ENCODE results near the gene CAPN12. TPM values are rescaled to one million over a fixed set of nuclear protein-coding genes. Genes with fewer than 3 reads are reported as not detected.
A peak's percentile ranks its signal among the peaks of the same experiment; 100 is the strongest.

Gene CAPN12
- total and polyA plus RNA-seq, 12 donors: 0.39 to 23.1 (median 3.7) TPM; not detected in 1

- WGBS, 4 donors: 82 to 88% (median 85%) methylated on average over 10 of the region's 10 CpGs
- intact Hi-C loops (cut with DNase I): loop anchor here in 1 of 2 donors (10.0 kb wide), 1 partner anchor 54 kb away; no protein-coding TSS in a partner anchor
- DNase-seq: no peak
- Histone ChIP-seq H3K27ac (peak overlapping the region in 4 of 5 donors; percentile 26 to 93 (median 86)), H3K9me3 (replicated peaks in 1 of 3) (no peaks in the 10 kb centered on the region), H3K4me1 (replicated peaks in 1 of 2) (peaks cover 57 to 92% of the 10 kb centered on the region in 2 donors), H3K36me3 (replicated peaks in 1 of 2) (peaks cover 0 to 91% of the 10 kb centered on the region in 2 donors), H3K27me3 (no peaks in the 10 kb centered on the region), H3K4me3 (no peak overlapping the region)
- TF ChIP-seq CTCF (IDR thresholded peaks at IDR 0.05) (no peak), POLR2A (IDR thresholded peaks at IDR 0.05) (no peak)
These were observed 35.2 kb downstream of the CAPN12 start for GRCh38 chr19:38709119-38709518.

GRCh38 chr19:38708413-38709024 lies 35.8 kb downstream of the CAPN12 start:
- TF ChIP-seq CTCF (IDR thresholded peaks at IDR 0.05) (no peak), POLR2A (IDR thresholded peaks at IDR 0.05) (no peak)
- DNase-seq: peak in 1 of 7 donors; percentile 36
- intact Hi-C loops (cut with DNase I): loop anchor here in 1 of 2 donors (10.0 kb wide), 1 partner anchor 54 kb away; no protein-coding TSS in a partner anchor
- no peaks in the 10 kb centered on the region for H3K27me3 ChIP-seq
- H3K36me3 ChIP-seq (replicated peaks in 1 of 2): peaks cover 0 to 92% of the 10 kb centered on the region in 2 donors
- peak overlapping the region; percentile 26 to 93 (median 82) for H3K27ac ChIP-seq
- no peak overlapping the region for H3K4me3 ChIP-seq
- peaks cover 52 to 86% of the 10 kb centered on the region in 2 donors for H3K4me1 ChIP-seq (replicated peaks in 1 of 2)
- no peaks in the 10 kb centered on the region for H3K9me3 ChIP-seq (replicated peaks in 1 of 3)
- 60 to 76% (median 74%) methylated on average over 6 to 10 of the region's 10 CpGs for WGBS, 4 donors

- intact Hi-C loops (cut with DNase I): loop anchor here in 1 of 2 donors (10.0 kb wide), 1 partner anchor 53 kb away; no protein-coding TSS in a partner anchor
- H3K4me1 ChIP-seq (replicated peaks in 1 of 2): peaks cover 44 to 78% of the 10 kb centered on the region in 2 donors
- DNase-seq: peak; percentile 67 to 90 (median 84)
- no peaks in the 10 kb centered on the region for H3K9me3 ChIP-seq (replicated peaks in 1 of 3)
- peaks cover 0 to 100% of the 10 kb centered on the region in 2 donors for H3K36me3 ChIP-seq (replicated peaks in 1 of 2)
- WGBS, 4 donors: 13 to 37% (median 31%) methylated on average over 3 to 10 of the region's 10 CpGs
- TF ChIP-seq CTCF (IDR thresholded peaks at IDR 0.05) (no peak), POLR2A (IDR thresholded peaks at IDR 0.05) (peak in 1 of 2 donors; percentile 20)
- H3K27ac ChIP-seq: peak overlapping the region; percentile 26 to 93 (median 82)
- H3K27me3 ChIP-seq: no peaks in the 10 kb centered on the region
- no peak overlapping the region for H3K4me3 ChIP-seq
These were observed 36.7 kb downstream of the CAPN12 start for GRCh38 chr19:38707512-38708114.

- DNase-seq: no peak
- Histone ChIP-seq H3K4me3 (no peak overlapping the region), H3K9me3 (replicated peaks in 1 of 3) (no peaks in the 10 kb centered on the region), H3K27me3 (no peaks in the 10 kb centered on the region), H3K4me1 (replicated peaks in 1 of 2) (peaks cover 42 to 78% of the 10 kb centered on the region in 2 donors), H3K27ac (peak overlapping the region in 4 of 5 donors; percentile 33 to 93 (median 86)), H3K36me3 (replicated peaks in 1 of 2) (peaks cover 0 to 98% of the 10 kb centered on the region in 2 donors)
- intact Hi-C loops (cut with DNase I): loop anchor here in 1 of 2 donors (10.0 kb wide), 1 partner anchor 52 kb away; no protein-coding TSS in a partner anchor
- TF ChIP-seq POLR2A (IDR thresholded peaks at IDR 0.05) (no peak), CTCF (IDR thresholded peaks at IDR 0.05) (no peak)
- 67 to 82% (median 75%) methylated on average over 10 to 16 of the region's 16 CpGs for WGBS, 4 donors
These were observed 37.3 kb downstream of the CAPN12 start for GRCh38 chr19:38706792-38707511.
